Measurements from ENCODE around the gene COL3A1. TPM values are rescaled to one million over a fixed set of nuclear protein-coding genes. Genes with fewer than 3 reads are reported as not detected.

The COL3A1 gene
- total RNA-seq, 2 donors from 2014 or later, result 119 to 260 TPM

GRCh38 chr2:189010536-189010935, 36.4 kb downstream of the COL3A1 start:
- DNase-seq, result no peak
- Histone ChIP-seq H3K4me3 (no peak overlapping the region), H3K27ac (no peak overlapping the region), H3K9ac (ENCODE audit: low read depth in 2 of 2, low read length in 2 of 2) (no peak overlapping the region), H3K36me3 (no peaks in the 10 kb centered on the region), H3K9me3 (no peaks in the 10 kb centered on the region), H3K27me3 (no peaks in the 10 kb centered on the region), H3K4me1 (no peaks in the 10 kb centered on the region)
- TF ChIP-seq, protein P1, sequence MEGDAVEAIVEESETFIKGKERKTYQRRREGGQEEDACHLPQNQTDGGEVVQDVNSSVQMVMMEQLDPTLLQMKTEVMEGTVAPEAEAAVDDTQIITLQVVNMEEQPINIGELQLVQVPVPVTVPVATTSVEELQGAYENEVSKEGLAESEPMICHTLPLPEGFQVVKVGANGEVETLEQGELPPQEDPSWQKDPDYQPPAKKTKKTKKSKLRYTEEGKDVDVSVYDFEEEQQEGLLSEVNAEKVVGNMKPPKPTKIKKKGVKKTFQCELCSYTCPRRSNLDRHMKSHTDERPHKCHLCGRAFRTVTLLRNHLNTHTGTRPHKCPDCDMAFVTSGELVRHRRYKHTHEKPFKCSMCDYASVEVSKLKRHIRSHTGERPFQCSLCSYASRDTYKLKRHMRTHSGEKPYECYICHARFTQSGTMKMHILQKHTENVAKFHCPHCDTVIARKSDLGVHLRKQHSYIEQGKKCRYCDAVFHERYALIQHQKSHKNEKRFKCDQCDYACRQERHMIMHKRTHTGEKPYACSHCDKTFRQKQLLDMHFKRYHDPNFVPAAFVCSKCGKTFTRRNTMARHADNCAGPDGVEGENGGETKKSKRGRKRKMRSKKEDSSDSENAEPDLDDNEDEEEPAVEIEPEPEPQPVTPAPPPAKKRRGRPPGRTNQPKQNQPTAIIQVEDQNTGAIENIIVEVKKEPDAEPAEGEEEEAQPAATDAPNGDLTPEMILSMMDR (IDR thresholded peaks at IDR 0.05), result no peak
- intact Hi-C loops (cut with DNase I), result no loop called here

- Histone ChIP-seq H3K4me3 (no peak overlapping the region), H3K27me3 (no peaks in the 10 kb centered on the region), H3K4me1 (no peaks in the 10 kb centered on the region), H3K27ac (no peak overlapping the region), H3K36me3 (no peaks in the 10 kb centered on the region), H3K9me3 (no peaks in the 10 kb centered on the region), H3K9ac (ENCODE audit: low read depth in 2 of 2, low read length in 2 of 2) (no peak overlapping the region)
- intact Hi-C loops (cut with DNase I), result no loop called here
- TF ChIP-seq, protein P1 (IDR thresholded peaks at IDR 0.05), result no peak
- no peak for DNase-seq
Observed at GRCh38 chr2:189012351-189012750, 38.2 kb downstream of the COL3A1 start.

- no peaks in the 10 kb centered on the region for H3K27me3 ChIP-seq
- H3K36me3 ChIP-seq, result no peaks in the 10 kb centered on the region
- intact Hi-C loops (cut with DNase I), result no loop called here
- H3K4me1 ChIP-seq, result no peaks in the 10 kb centered on the region
- no peaks in the 10 kb centered on the region for H3K9me3 ChIP-seq
- DNase-seq, result no peak
- no peak overlapping the region for H3K27ac ChIP-seq
- TF ChIP-seq, protein P1 (IDR thresholded peaks at IDR 0.05), result no peak
- H3K4me3 ChIP-seq, result no peak overlapping the region
- no peak overlapping the region for H3K9ac ChIP-seq (ENCODE audit: low read depth in 2 of 2, low read length in 2 of 2)
Observed at GRCh38 chr2:189013031-189013430, 38.9 kb downstream of the COL3A1 start.

GRCh38 chr2:189013671-189014448, 39.7 kb downstream of the COL3A1 start:
- DNase-seq, result no peak
- no peak overlapping the region for H3K27ac ChIP-seq
- H3K27me3 ChIP-seq, result no peaks in the 10 kb centered on the region
- no peak overlapping the region for H3K4me3 ChIP-seq
- intact Hi-C loops (cut with DNase I), result no loop called here
- H3K9ac ChIP-seq (ENCODE audit: low read depth in 2 of 2, low read length in 2 of 2), result no peak overlapping the region
- no peaks in the 10 kb centered on the region for H3K4me1 ChIP-seq
- no peaks in the 10 kb centered on the region for H3K9me3 ChIP-seq
- H3K36me3 ChIP-seq, result no peaks in the 10 kb centered on the region
- TF ChIP-seq, protein P1 (IDR thresholded peaks at IDR 0.05), result no peak

GRCh38 chr2:189014449-189015138, 40.4 kb downstream of the COL3A1 start:
- no peaks in the 10 kb centered on the region for H3K4me1 ChIP-seq
- H3K9ac ChIP-seq (ENCODE audit: low read depth in 2 of 2, low read length in 2 of 2), result no peak overlapping the region
- TF ChIP-seq, protein P1 (IDR thresholded peaks at IDR 0.05), result no peak
- DNase-seq, result no peak
- H3K4me3 ChIP-seq, result no peak overlapping the region
- H3K27ac ChIP-seq, result no peak overlapping the region
- no peaks in the 10 kb centered on the region for H3K27me3 ChIP-seq
- intact Hi-C loops (cut with DNase I), result no loop called here
- no peaks in the 10 kb centered on the region for H3K9me3 ChIP-seq
- H3K36me3 ChIP-seq, result no peaks in the 10 kb centered on the region

All from colonic mucosa (tissue), 4 donors.